Upper lobe of left lung (tissue), 6 donors: ENCODE results near the gene POLN. TPM values are rescaled to one million over a fixed set of nuclear protein-coding genes. Genes with fewer than 3 reads are reported as not detected.

Experiments
- ATAC-seq, 2 donors: fragments of 200-7000 bp; cut with Tn5 transposase; one replicate each; pipeline ENCODE4 v1.9.1; 2022; ENCODE audit warnings: mild to moderate bottlenecking in 2 of 2, moderate library complexity in 2 of 2; ENCODE audit not compliant: low FRiP score in 2 of 2
- DNase-seq, 2 donors: peaks; one replicate each; pipeline ENCODE4 v3.0.0-alpha.2; 2019 to 2020
- H3K27ac ChIP-seq, 4 donors: fragments of 200-600 bp; sonication (generic); one replicate each; pipeline ENCODE4 v1.5.1; 2016 to 2019
- H3K27me3 ChIP-seq, 4 donors: fragments of 200-600 bp; sonication (generic); one replicate each; pipeline ENCODE4 v1.5.1; 2017 to 2019
- H3K36me3 ChIP-seq, 4 donors: fragments of 200-600 bp; sonication (generic); one replicate each; pipeline ENCODE4 v1.5.1; 2016 to 2019
- H3K4me1 ChIP-seq, 4 donors: fragments of 200-600 bp; sonication (generic); one replicate each; pipeline ENCODE4 v1.5.1; 2018 to 2019
- H3K4me3 ChIP-seq, 4 donors: fragments of 200-600 bp; sonication (generic); one replicate each; pipeline ENCODE4 v1.5.1; 2017 to 2019; ENCODE audit warnings: mild to moderate bottlenecking in 2 of 4, moderate library complexity in 1 of 4
- H3K9me3 ChIP-seq, 4 donors: fragments of 200-600 bp; sonication (generic); one replicate each; pipeline ENCODE4 v1.5.1; 2018 to 2019
- EP300 ChIP-seq, 4 donors: sonication (generic); formaldehyde crosslinking; IDR thresholded peaks; one replicate each; pipeline ENCODE4 v1.5.1; 2017; ENCODE audit warnings: antibody characterized with exemption in 4 of 4, control low read depth in 2 of 4
- POLR2A ChIP-seq, 4 donors: fragments of 450-650 bp; IDR thresholded peaks; one replicate each; pipeline ENCODE4 v1.5.1; 2016 to 2017; ENCODE audit warnings: antibody characterized with exemption in 4 of 4, mild to moderate bottlenecking in 2 of 4
- POLR2AphosphoS5 ChIP-seq, 2 donors: sonication (generic); formaldehyde crosslinking; IDR thresholded peaks; one replicate each; pipeline ENCODE4 v1.5.1; 2017; ENCODE audit warnings: antibody characterized with exemption in 2 of 2
- WGBS, 2 donors: methylation state at CpG; one replicate each; pipeline ENCODE4 v1.1.5; 2017 to 2018; 5-methylcytosine and 5-hydroxymethylcytosine counted together
- total RNA-seq, 6 donors: library from RNA; depleted of rRNA in 4 of 6; stranded (reverse); fragments of >200 nt in 4 of 6; gene quantifications; one replicate each; pipeline versions ENCODE4 v1.1.0 to v1.2.1, GENCODE V29; 2016 to 2021
- TF ChIP-seq, protein P1 (sequence below), 6 experiments: fragments of 450-650 bp in 4 of 6; fragments of 200-600 bp in 2 of 6; sonication (generic) in 2 of 6; IDR thresholded peaks; one replicate each; pipeline ENCODE4 v1.5.1; 2016 to 2019; ENCODE audit warnings: antibody characterized with exemption in 6 of 6
- donor health status: DM: no; HTN: no; CAD: no; lungs with moderate emphysema.
- donor health status: DM: no; HTN: yes; CAD: no; lungs with severe emphysema.

Gene POLN
- total RNA-seq, 6 donors from 2014 or later, result 0.89 to 5.5 (median 2.6) TPM

DNA sequence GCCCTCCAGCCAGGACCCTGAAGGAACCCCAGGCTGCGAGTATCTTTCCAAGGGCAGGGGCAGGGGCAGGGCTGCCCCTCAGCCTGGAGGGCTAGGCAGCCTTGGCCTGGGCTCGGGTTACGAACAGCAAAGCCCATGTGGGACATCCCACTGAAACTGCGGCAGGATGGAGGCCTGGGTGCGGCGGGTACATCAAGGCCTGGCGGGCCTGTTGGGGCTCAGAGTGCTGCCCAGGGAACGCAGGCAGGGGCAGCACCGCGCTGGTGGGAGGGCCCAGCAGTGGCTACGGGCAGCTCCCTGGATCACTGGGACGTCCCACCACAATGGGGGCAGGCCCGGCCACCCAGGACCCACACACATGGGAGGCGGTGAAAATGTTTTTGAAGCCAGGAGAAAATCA is 171.9 kb downstream of the POLN start:
- peak in 1 of 2 donors; percentile 66 for DNase-seq
- WGBS, 2 donors, result 73 to 89% methylated on average over 9 to 13 of the region's 14 CpGs
- TF ChIP-seq, protein P1, sequence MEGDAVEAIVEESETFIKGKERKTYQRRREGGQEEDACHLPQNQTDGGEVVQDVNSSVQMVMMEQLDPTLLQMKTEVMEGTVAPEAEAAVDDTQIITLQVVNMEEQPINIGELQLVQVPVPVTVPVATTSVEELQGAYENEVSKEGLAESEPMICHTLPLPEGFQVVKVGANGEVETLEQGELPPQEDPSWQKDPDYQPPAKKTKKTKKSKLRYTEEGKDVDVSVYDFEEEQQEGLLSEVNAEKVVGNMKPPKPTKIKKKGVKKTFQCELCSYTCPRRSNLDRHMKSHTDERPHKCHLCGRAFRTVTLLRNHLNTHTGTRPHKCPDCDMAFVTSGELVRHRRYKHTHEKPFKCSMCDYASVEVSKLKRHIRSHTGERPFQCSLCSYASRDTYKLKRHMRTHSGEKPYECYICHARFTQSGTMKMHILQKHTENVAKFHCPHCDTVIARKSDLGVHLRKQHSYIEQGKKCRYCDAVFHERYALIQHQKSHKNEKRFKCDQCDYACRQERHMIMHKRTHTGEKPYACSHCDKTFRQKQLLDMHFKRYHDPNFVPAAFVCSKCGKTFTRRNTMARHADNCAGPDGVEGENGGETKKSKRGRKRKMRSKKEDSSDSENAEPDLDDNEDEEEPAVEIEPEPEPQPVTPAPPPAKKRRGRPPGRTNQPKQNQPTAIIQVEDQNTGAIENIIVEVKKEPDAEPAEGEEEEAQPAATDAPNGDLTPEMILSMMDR (IDR thresholded peaks at IDR 0.05), result no peak
- TF ChIP-seq POLR2A (IDR thresholded peaks at IDR 0.05), result no peak
- no peaks in the 10 kb centered on the region for H3K36me3 ChIP-seq
- H3K4me1 ChIP-seq, result no peaks in the 10 kb centered on the region
- H3K27ac ChIP-seq, result no peak overlapping the region
- no peak overlapping the region for H3K4me3 ChIP-seq
- H3K27me3 ChIP-seq, result no peaks in the 10 kb centered on the region
- no peak for ATAC-seq
- H3K9me3 ChIP-seq, result no peaks in the 10 kb centered on the region

DNA sequence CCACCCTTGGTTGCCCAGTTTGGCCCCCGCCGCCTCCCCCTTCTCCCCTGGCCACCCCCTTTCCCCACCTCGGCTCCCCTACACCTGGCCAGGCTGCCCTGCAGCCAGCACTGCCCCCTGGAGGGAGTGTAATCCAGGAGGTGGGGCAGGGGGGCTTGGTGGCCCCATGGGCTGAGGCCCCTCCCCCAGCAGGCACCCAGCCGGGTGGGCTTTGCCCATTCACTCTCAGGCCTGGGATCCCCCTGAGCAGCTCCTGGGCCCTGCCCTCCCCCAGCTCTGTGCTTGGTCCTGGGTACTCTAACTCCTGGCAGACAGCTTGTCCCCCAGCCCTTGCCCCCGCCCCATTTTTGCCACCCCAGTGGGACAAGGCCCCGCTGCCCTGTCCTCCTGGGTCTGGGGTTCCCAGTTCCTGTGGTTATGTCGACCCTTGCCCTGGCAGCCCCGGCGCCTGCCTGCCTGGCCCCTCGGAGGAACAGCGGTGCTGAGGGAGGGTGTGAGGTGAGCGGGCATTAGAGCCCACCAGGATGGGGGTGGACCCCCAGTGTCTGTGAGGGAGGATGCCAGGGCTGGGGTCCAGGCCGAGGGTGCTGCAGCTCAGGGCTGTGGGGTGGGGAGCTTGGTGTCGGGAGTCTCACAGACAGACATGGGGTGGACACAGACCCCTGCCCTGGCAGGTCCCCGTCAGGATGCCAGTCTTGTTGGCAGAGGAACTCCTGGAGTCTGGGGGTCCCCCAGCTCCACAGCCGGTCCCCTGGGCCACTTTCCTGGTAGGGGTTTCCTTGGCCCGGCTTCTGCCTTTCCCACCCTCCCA is 172.6 kb downstream of the POLN start:
- TF ChIP-seq, protein P1 (IDR thresholded peaks at IDR 0.05), result no peak
- TF ChIP-seq POLR2A (IDR thresholded peaks at IDR 0.05) (no peak), POLR2AphosphoS5 (IDR thresholded peaks at IDR 0.05) (no peak), EP300 (IDR thresholded peaks at IDR 0.05) (no peak)
- peak in 1 of 2 donors; percentile 62 for DNase-seq
- Histone ChIP-seq H3K4me3 (no peak overlapping the region), H3K27ac (no peak overlapping the region), H3K9me3 (no peaks in the 10 kb centered on the region), H3K36me3 (no peaks in the 10 kb centered on the region), H3K4me1 (no peaks in the 10 kb centered on the region), H3K27me3 (no peaks in the 10 kb centered on the region)
- ATAC-seq, result no peak
- WGBS, 2 donors, result 76 to 84% methylated on average over 3 to 12 of the region's 17 CpGs

- H3K27me3 ChIP-seq, result no peaks in the 10 kb centered on the region
- 67 to 89% methylated on average over 3 to 11 of the region's 11 CpGs for WGBS, 2 donors
- peak in 1 of 2 donors; percentile 58 for DNase-seq
Measured at GRCh38 chr4:2068566-2068965, 173.4 kb downstream of the POLN start.

DNA sequence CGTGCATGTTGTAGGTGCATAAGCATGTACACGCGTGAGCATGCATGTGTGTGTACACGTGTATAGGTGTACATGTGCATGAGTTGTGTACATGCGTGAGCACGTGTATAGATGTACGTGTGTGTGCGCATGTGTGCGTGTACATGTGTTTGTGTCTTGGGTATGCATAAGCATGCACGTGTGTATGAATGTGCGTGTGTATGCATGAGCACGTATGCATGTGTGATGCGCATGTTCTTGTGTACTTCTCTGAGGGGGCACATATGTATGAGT is 173.8 kb downstream of the POLN start:
- TF ChIP-seq POLR2AphosphoS5 (IDR thresholded peaks at IDR 0.05), result no peak
- TF ChIP-seq POLR2A (IDR thresholded peaks at IDR 0.05), result no peak
- TF ChIP-seq, protein P1 (IDR thresholded peaks at IDR 0.05), result no peak
- ATAC-seq, result no peak
- H3K27ac ChIP-seq, result no peak overlapping the region
- H3K36me3 ChIP-seq, result no peaks in the 10 kb centered on the region
- no peak overlapping the region for H3K4me3 ChIP-seq
- DNase-seq, result no peak
- no peaks in the 10 kb centered on the region for H3K9me3 ChIP-seq
- no peaks in the 10 kb centered on the region for H3K27me3 ChIP-seq
- WGBS, 2 donors, result 96 to 99% methylated on average over 13 of the region's 13 CpGs
- H3K4me1 ChIP-seq, result no peaks in the 10 kb centered on the region

More at GRCh38 chr4:2068566-2068965, 173.4 kb downstream of the POLN start:
- Histone ChIP-seq H3K27ac (no peak overlapping the region), H3K9me3 (no peaks in the 10 kb centered on the region), H3K36me3 (no peaks in the 10 kb centered on the region), H3K4me1 (no peaks in the 10 kb centered on the region), H3K4me3 (no peak overlapping the region)
- TF ChIP-seq POLR2A (IDR thresholded peaks at IDR 0.05) (no peak), POLR2AphosphoS5 (IDR thresholded peaks at IDR 0.05) (no peak), EP300 (IDR thresholded peaks at IDR 0.05) (no peak)
- TF ChIP-seq, protein P1 (IDR thresholded peaks at IDR 0.05), result no peak
- no peak for ATAC-seq
